Peyer's patch (tissue), 4 donors: ENCODE measurements around the gene WIZ. TPM values are rescaled to one million over a fixed set of nuclear protein-coding genes. Genes with fewer than 3 reads are reported as not detected.

Experiments used
- DNase-seq, 3 donors: peaks; one replicate each; pipeline ENCODE4 v3.0.0-alpha.2; 2017 to 2019
- H3K27ac ChIP-seq, 4 donors: fragments of 200-600 bp; sonication (generic); one replicate each; pipeline ENCODE4 v1.5.1; 2016 to 2019
- H3K27me3 ChIP-seq, 2 donors: fragments of 200-600 bp; sonication (generic); one replicate each; pipeline ENCODE4 v1.5.1; 2019
- H3K36me3 ChIP-seq, 3 donors: fragments of 200-600 bp; sonication (generic); one replicate each; pipeline ENCODE4 v1.5.1; 2016 to 2019
- H3K4me1 ChIP-seq, 4 donors: fragments of 200-600 bp; sonication (generic); one replicate each; pipeline ENCODE4 v1.5.1; 2016 to 2019
- H3K4me3 ChIP-seq, 4 donors: fragments of 200-600 bp; sonication (generic); 1 replicate in 3 of 4; 2 replicates in 1 of 4; pipeline ENCODE4 v1.5.1; 2016 to 2019; ENCODE audit warnings: mild to moderate bottlenecking in 1 of 4
- H3K9me3 ChIP-seq, 4 donors: fragments of 200-600 bp; sonication (generic); one replicate each; pipeline ENCODE4 v1.5.1; 2016 to 2019; ENCODE audit warnings: mild to moderate bottlenecking in 1 of 4
- CTCF ChIP-seq, 6 experiments: fragments of 450-650 bp in 4 of 6; fragments of 200-600 bp in 2 of 6; sonication (generic) in 1 of 6; IDR thresholded peaks; one replicate each; pipeline ENCODE4 v1.5.1; 2017 to 2019; ENCODE audit warnings: antibody characterized with exemption in 6 of 6, mild to moderate bottlenecking in 3 of 6, moderate library complexity in 1 of 6
- POLR2A ChIP-seq, 2 donors: fragments of 450-650 bp; IDR thresholded peaks; one replicate each; pipeline ENCODE4 v1.5.1; 2017; ENCODE audit warnings: antibody characterized with exemption in 2 of 2, mild to moderate bottlenecking in 2 of 2, moderate library complexity in 2 of 2
- total RNA-seq, 4 donors: library from RNA; depleted of rRNA; stranded (reverse); fragments of >200 nt; gene quantifications; one replicate each; pipeline ENCODE4 v1.1.0, GENCODE V29; 2016

The WIZ gene
- total RNA-seq = 10 to 100 TPM; 25.4 to 45.2 (median 40.6) TPM

- no peaks in the 10 kb centered on the region for H3K9me3 ChIP-seq
- DNase-seq = peak; percentile 82 to 92 (median 91)
- TF ChIP-seq POLR2A (IDR thresholded peaks at IDR 0.05) = no peak
- no peak for TF ChIP-seq CTCF (IDR thresholded peaks at IDR 0.05)
- peaks cover 0 to 19% (median 0%) of the 10 kb centered on the region in 4 donors for H3K4me1 ChIP-seq
- no peaks in the 10 kb centered on the region for H3K36me3 ChIP-seq
- peak within 1 kb of the TSS; percentile 55 to 95 (median 82) for H3K4me3 ChIP-seq
- peak within 1 kb of the TSS; percentile 62 to 89 (median 76) for H3K27ac ChIP-seq
- no peaks in the 10 kb centered on the region for H3K27me3 ChIP-seq
Measured at GRCh38 chr19:15449620-15450527, at the start of gene WIZ. Gene WIZ (minus strand): TSS chr19:15449956. CDS start chr19:15448307, 1,649 bp downstream.

- no peaks in the 10 kb centered on the region for H3K36me3 ChIP-seq
- DNase-seq = no peak
- H3K27me3 ChIP-seq = no peaks in the 10 kb centered on the region
- no peak for TF ChIP-seq POLR2A (IDR thresholded peaks at IDR 0.05)
- TF ChIP-seq CTCF (IDR thresholded peaks at IDR 0.05) = no peak
- no peak overlapping the region for H3K4me3 ChIP-seq
- no peak overlapping the region for H3K27ac ChIP-seq
- no peaks in the 10 kb centered on the region for H3K4me1 ChIP-seq
- H3K9me3 ChIP-seq = no peaks in the 10 kb centered on the region
Measured at GRCh38 chr19:15498910-15499309, 49.2 kb upstream of the WIZ start.

GRCh38 chr19:15498156-15498858 lies 48.6 kb upstream of the WIZ start:
- Histone ChIP-seq H3K9me3 (no peaks in the 10 kb centered on the region), H3K27ac (no peak overlapping the region), H3K36me3 (no peaks in the 10 kb centered on the region), H3K4me3 (no peak overlapping the region), H3K27me3 (no peaks in the 10 kb centered on the region), H3K4me1 (no peaks in the 10 kb centered on the region)
- DNase-seq = no peak
- TF ChIP-seq CTCF (IDR thresholded peaks at IDR 0.05) (no peak), POLR2A (IDR thresholded peaks at IDR 0.05) (no peak)

GRCh38 chr19:15495151-15495550 lies 45.4 kb upstream of the WIZ start:
- TF ChIP-seq CTCF (IDR thresholded peaks at IDR 0.05) = no peak
- no peak for TF ChIP-seq POLR2A (IDR thresholded peaks at IDR 0.05)
- no peak for DNase-seq
- H3K27ac ChIP-seq = no peak overlapping the region
- H3K4me1 ChIP-seq = no peaks in the 10 kb centered on the region
- no peaks in the 10 kb centered on the region for H3K36me3 ChIP-seq
- H3K9me3 ChIP-seq = no peaks in the 10 kb centered on the region
- H3K27me3 ChIP-seq = no peaks in the 10 kb centered on the region
- no peak overlapping the region for H3K4me3 ChIP-seq

- no peak for DNase-seq
- Histone ChIP-seq H3K36me3 (no peaks in the 10 kb centered on the region), H3K9me3 (no peaks in the 10 kb centered on the region), H3K4me3 (no peak overlapping the region), H3K27ac (no peak overlapping the region), H3K4me1 (no peaks in the 10 kb centered on the region), H3K27me3 (no peaks in the 10 kb centered on the region)
- TF ChIP-seq POLR2A (IDR thresholded peaks at IDR 0.05) (no peak), CTCF (IDR thresholded peaks at IDR 0.05) (no peak)
Measured at GRCh38 chr19:15488489-15489226, 38.9 kb upstream of the WIZ start.
